ENCODE measurements around the gene OXTR. TPM values are rescaled to one million over a fixed set of nuclear protein-coding genes. Genes with fewer than 3 reads are reported as not detected.

Gene OXTR
- total and polyA plus RNA-seq, 2 of the 13 experiments (the other 11 are each of a cell fraction or from before 2014, with no cell fraction given) = 0.36 to 0.95 TPM

DNA sequence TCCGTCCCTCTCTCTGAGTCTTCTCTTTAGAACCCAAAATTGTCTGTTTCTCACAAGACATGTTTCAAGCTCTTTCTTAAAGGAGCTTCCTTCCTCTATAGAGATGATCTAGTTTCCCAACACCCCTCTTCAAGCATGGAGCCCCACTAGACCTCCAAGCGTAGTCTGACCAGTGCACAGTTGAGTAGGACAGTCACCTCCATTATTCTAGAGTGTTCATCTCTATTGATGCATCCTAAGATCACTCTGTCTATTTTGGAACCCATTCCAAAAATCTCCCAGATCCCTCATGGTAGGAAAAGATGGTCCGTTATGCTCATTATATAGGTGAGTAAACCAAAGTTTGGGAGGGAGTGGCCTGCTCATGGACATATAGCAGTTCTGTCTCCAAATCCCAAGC, 39.9 kb downstream of the OXTR start:
- no peak overlapping the region for H3K4me3 ChIP-seq (replicated peaks in 1 of 3; ENCODE audit: insufficient read depth in 1 of 3, low read depth in 2 of 3, low read length in 3 of 3)
- 59% methylated on average over 3 of the region's 3 CpGs for WGBS (ENCODE audit: low lambda C conversion rate)
- FAIRE-seq (no peak), DNase-seq (ENCODE audit: low spot score) (no peak), ATAC-seq (no peak)
- ChIA-PET CTCF (ENCODE audit: low intra/inter-chr PET ratio, low total read pairs) (no interaction called here), POLR2A (no interaction called here)
- no peaks in the 10 kb centered on the region for H4K20me1 ChIP-seq (ENCODE audit: insufficient read depth, low read length)
- TF ChIP-seq ZSCAN31 (CRISPR knock-in tag; IDR thresholded peaks at IDR 0.05; ENCODE audit: low read depth) (no peak), ZNF616 (CRISPR knock-in tag; IDR thresholded peaks at IDR 0.05; ENCODE audit: low read depth) (no peak), ZNF383 (CRISPR knock-in tag; IDR thresholded peaks at IDR 0.05; ENCODE audit: borderline replicate concordance) (no peak), ZNF557 (CRISPR knock-in tag; IDR thresholded peaks at IDR 0.05) (no peak), RFX1 (IDR thresholded peaks at IDR 0.05) (no peak), KLF9 (CRISPR knock-in tag; IDR thresholded peaks at IDR 0.05; ENCODE audit: low read depth) (no peak), AKAP8 (CRISPR knock-in tag; IDR thresholded peaks at IDR 0.05) (no peak)
- TF ChIP-seq, protein P1, sequence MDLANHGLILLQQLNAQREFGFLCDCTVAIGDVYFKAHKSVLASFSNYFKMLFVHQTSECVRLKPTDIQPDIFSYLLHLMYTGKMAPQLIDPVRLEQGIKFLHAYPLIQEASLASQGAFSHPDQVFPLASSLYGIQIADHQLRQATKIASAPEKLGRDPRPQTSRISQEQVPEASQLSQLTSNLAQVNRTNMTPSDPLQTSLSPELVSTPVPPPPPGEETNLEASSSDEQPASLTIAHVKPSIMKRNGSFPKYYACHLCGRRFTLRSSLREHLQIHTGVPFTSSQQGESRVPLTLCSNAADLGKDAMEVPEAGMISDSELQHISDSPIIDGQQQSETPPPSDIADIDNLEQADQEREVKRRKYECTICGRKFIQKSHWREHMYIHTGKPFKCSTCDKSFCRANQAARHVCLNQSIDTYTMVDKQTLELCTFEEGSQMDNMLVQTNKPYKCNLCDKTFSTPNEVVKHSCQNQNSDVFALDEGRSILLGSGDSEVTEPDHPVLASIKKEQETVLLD (CRISPR knock-in tag; IDR thresholded peaks at IDR 0.05; ENCODE audit: low read depth) = no peak
- TF ChIP-seq, protein P2, sequence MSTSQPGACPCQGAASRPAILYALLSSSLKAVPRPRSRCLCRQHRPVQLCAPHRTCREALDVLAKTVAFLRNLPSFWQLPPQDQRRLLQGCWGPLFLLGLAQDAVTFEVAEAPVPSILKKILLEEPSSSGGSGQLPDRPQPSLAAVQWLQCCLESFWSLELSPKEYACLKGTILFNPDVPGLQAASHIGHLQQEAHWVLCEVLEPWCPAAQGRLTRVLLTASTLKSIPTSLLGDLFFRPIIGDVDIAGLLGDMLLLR (CRISPR knock-in tag; IDR thresholded peaks at IDR 0.05) = no peak
- TF ChIP-seq, protein P3, sequence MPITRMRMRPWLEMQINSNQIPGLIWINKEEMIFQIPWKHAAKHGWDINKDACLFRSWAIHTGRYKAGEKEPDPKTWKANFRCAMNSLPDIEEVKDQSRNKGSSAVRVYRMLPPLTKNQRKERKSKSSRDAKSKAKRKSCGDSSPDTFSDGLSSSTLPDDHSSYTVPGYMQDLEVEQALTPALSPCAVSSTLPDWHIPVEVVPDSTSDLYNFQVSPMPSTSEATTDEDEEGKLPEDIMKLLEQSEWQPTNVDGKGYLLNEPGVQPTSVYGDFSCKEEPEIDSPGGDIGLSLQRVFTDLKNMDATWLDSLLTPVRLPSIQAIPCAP (CRISPR knock-in tag; IDR thresholded peaks at IDR 0.05; ENCODE audit: low read depth) = no peak
- TF ChIP-seq, protein P4, sequence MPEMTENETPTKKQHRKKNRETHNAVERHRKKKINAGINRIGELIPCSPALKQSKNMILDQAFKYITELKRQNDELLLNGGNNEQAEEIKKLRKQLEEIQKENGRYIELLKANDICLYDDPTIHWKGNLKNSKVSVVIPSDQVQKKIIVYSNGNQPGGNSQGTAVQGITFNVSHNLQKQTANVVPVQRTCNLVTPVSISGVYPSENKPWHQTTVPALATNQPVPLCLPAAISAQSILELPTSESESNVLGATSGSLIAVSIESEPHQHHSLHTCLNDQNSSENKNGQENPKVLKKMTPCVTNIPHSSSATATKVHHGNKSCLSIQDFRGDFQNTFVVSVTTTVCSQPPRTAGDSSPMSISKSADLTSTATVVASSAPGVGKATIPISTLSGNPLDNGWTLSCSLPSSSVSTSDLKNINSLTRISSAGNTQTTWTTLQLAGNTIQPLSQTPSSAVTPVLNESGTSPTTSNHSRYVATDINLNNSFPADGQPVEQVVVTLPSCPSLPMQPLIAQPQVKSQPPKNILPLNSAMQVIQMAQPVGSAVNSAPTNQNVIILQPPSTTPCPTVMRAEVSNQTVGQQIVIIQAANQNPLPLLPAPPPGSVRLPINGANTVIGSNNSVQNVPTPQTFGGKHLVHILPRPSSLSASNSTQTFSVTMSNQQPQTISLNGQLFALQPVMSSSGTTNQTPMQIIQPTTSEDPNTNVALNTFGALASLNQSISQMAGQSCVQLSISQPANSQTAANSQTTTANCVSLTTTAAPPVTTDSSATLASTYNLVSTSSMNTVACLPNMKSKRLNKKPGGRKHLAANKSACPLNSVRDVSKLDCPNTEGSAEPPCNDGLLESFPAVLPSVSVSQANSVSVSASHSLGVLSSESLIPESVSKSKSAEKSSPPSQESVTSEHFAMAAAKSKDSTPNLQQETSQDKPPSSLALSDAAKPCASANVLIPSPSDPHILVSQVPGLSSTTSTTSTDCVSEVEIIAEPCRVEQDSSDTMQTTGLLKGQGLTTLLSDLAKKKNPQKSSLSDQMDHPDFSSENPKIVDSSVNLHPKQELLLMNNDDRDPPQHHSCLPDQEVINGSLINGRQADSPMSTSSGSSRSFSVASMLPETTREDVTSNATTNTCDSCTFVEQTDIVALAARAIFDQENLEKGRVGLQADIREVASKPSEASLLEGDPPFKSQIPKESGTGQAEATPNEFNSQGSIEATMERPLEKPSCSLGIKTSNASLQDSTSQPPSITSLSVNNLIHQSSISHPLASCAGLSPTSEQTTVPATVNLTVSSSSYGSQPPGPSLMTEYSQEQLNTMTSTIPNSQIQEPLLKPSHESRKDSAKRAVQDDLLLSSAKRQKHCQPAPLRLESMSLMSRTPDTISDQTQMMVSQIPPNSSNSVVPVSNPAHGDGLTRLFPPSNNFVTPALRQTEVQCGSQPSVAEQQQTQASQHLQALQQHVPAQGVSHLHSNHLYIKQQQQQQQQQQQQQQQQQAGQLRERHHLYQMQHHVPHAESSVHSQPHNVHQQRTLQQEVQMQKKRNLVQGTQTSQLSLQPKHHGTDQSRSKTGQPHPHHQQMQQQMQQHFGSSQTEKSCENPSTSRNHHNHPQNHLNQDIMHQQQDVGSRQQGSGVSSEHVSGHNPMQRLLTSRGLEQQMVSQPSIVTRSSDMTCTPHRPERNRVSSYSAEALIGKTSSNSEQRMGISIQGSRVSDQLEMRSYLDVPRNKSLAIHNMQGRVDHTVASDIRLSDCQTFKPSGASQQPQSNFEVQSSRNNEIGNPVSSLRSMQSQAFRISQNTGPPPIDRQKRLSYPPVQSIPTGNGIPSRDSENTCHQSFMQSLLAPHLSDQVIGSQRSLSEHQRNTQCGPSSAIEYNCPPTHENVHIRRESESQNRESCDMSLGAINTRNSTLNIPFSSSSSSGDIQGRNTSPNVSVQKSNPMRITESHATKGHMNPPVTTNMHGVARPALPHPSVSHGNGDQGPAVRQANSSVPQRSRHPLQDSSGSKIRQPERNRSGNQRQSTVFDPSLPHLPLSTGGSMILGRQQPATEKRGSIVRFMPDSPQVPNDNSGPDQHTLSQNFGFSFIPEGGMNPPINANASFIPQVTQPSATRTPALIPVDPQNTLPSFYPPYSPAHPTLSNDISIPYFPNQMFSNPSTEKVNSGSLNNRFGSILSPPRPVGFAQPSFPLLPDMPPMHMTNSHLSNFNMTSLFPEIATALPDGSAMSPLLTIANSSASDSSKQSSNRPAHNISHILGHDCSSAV (CRISPR knock-in tag; IDR thresholded peaks at IDR 0.05; ENCODE audit: borderline replicate concordance) = no peak
- BruUV-seq (replicated peaks) = no TSS peak
- no peak overlapping the region for H3K4me2 ChIP-seq (ENCODE audit: low read depth, low read length)
- peaks cover 4% of the 10 kb centered on the region for H3K4me1 ChIP-seq (ENCODE audit: insufficient read depth, low read length)
- no peaks in the 10 kb centered on the region for H3K9me3 ChIP-seq (ENCODE audit: low read length)
- in situ Hi-C loops (cut with HindIII; ENCODE audit: extremely low pct_ligation_motif_present, low pct_unique_long_range_greater_than_20kb) = no loop called here
- no peaks in the 10 kb centered on the region for H3K36me3 ChIP-seq (replicated peaks in 1 of 2; ENCODE audit: control insufficient read depth in 1 of 2, insufficient read depth in 2 of 2, low read length in 2 of 2)
- H3K27ac ChIP-seq (ENCODE audit: extremely low read length, insufficient read depth, low read length) = no peak overlapping the region
- peaks cover 5 to 47% of the 10 kb centered on the region in 2 experiments for H3K27me3 ChIP-seq (ENCODE audit: control insufficient read depth in 1 of 2, insufficient read depth in 2 of 2, low read length in 2 of 2)
- H3K79me2 ChIP-seq (ENCODE audit: insufficient read depth, low read length) = no peaks in the 10 kb centered on the region
- intact Hi-C loops (cut with micrococcal nuclease; ENCODE audit: unreplicated experiment) = no loop called here
- no peak overlapping the region for H2AFZ ChIP-seq (ENCODE audit: low read length)
- no peak overlapping the region for H3K9ac ChIP-seq (ENCODE audit: insufficient read depth, low read depth, low read length)
